ENCODE data around the gene PAXX.

PAXX gene

DNA sequence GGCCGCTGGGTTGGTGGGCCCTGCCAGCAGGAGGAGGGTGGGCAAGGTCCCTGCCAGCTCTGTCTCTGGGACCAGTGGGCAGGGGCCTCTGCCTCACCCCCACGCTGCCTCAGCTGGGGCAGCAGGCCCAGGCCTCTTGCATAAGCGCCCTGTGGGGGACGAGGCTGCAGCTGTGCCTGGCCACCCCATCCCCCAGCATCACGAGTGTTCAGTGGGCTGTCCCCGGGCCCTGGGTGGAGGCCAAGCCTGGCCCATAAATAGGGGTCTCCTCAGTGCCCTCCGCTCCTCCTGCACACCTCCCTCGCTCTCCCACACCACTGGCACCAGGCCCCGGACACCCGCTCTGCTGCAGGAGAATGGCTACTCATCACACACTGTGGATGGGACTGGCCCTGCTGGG lies 15.0 kb upstream of the PAXX start, which contains the start of gene PTGDS:
Gene PTGDS, plus strand, starts transcription at position 282 of the 400 bp plus-strand sequence. Its CDS starts 75 bp downstream, at position 357.
- peak within 1 kb of the TSS; percentile 68 for H3K4me3 ChIP-seq (ENCODE audit: low read length)

DNA sequence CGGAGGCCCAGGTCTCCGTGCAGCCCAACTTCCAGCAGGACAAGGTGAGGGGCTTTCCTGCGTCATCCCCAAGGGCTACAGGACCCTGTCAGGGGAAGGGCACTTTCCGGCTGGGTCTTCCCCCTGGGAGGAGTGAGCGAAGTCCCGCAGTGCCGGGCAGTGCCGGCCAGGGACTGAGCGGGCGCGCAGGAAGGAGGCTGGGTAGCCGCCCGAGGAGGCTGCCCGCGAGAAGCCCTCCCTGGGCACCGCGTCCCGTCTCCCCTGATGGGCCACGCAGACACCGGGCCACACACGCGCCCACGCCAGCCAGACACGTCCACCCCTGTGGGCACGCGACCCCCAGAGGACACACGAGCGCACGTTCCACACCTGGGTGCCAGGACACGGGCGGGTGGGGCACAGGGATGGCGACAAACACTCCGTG lies 14.6 kb upstream of the PAXX start:
- Histone ChIP-seq H3K9me3 (ENCODE audit: control insufficient read depth, insufficient read depth, low read length) (no peaks in the 10 kb centered on the region), H3K27ac (ENCODE audit: low read length) (no peak overlapping the region), H3K27me3 (ENCODE audit: control insufficient read depth, insufficient read depth, low read length) (no peaks in the 10 kb centered on the region), H3K4me1 (ENCODE audit: control insufficient read depth, insufficient read depth, low read length) (peaks cover 2% of the 10 kb centered on the region), H3K4me3 (ENCODE audit: low read length) (peak overlapping the region; percentile 68), H3K36me3 (ENCODE audit: control insufficient read depth, insufficient read depth, low read length) (no peaks in the 10 kb centered on the region)
- no peak for DNase-seq (ENCODE audit: low read depth, low spot score)
- no CpG with 5 or more reads among the region's 33 CpGs for WGBS (ENCODE audit: insufficient coverage, insufficient read length)

More for the DNA sequence above, 15.0 kb upstream of the PAXX start, which contains the start of gene PTGDS:
- Histone ChIP-seq H3K4me1 (ENCODE audit: control insufficient read depth, insufficient read depth, low read length) (peaks cover 2% of the 10 kb centered on the region), H3K9me3 (ENCODE audit: control insufficient read depth, insufficient read depth, low read length) (no peaks in the 10 kb centered on the region), H3K27ac (ENCODE audit: low read length) (no peak within 1 kb of the TSS), H3K27me3 (ENCODE audit: control insufficient read depth, insufficient read depth, low read length) (no peaks in the 10 kb centered on the region), H3K36me3 (ENCODE audit: control insufficient read depth, insufficient read depth, low read length) (no peaks in the 10 kb centered on the region)
- DNase-seq (ENCODE audit: low read depth, low spot score) = no peak
- WGBS (ENCODE audit: insufficient coverage, insufficient read length) = no CpG with 5 or more reads among the region's 10 CpGs

DNA sequence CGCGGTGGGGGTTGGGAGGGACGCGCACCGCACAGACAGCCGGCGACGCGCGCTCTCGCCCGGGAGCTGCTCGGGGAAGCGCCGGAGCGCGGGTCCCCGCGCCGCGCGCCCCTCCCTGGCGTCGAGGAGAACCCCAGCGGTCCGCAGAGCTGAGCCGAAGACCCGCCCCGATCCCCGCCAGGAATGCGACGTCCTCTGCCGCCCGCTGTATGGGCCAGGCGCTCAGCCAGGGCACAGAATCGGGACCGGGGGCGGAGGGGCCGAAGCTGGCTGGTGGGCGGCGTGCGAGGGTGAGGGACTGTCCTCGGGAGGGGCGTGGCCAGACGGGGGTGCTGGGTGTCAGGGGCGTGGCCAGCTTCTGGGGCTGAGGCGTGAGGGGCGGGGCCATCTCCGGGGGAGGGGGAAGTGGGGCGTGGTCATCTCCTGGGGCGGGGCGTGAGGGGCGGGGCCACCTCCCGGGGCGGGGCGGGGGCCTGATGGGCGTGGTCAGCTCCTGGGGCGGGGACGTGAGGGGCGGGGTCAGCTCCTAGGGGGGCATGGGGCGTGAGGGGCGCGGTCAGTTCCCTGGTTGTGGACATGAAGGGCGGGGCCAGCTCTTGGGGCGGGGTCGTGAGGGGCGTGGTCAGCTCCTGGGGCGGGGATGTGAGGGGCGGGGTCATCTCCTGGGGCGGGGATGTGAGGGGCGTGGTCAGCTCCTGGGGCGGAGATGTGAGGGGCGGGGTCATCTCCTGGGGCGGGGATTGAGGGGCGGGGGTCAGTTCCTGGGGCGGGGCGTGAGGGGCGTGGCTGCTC lies 14.0 kb upstream of the PAXX start:
- no peak overlapping the region for H3K27ac ChIP-seq (ENCODE audit: low read length)
- H3K27me3 ChIP-seq (ENCODE audit: control insufficient read depth, insufficient read depth, low read length) = no peaks in the 10 kb centered on the region
- no CpG with 5 or more reads among the region's 78 CpGs for WGBS (ENCODE audit: insufficient coverage, insufficient read length)
- H3K4me1 ChIP-seq (ENCODE audit: control insufficient read depth, insufficient read depth, low read length) = peaks cover 2% of the 10 kb centered on the region
- peak overlapping the region; percentile 68; the same call in 1 of the 2 replicates for H3K4me3 ChIP-seq (ENCODE audit: low read length)
- H3K36me3 ChIP-seq (ENCODE audit: control insufficient read depth, insufficient read depth, low read length) = no peaks in the 10 kb centered on the region
- no peak for DNase-seq (ENCODE audit: low read depth, low spot score)
- H3K9me3 ChIP-seq (ENCODE audit: control insufficient read depth, insufficient read depth, low read length) = no peaks in the 10 kb centered on the region

DNA sequence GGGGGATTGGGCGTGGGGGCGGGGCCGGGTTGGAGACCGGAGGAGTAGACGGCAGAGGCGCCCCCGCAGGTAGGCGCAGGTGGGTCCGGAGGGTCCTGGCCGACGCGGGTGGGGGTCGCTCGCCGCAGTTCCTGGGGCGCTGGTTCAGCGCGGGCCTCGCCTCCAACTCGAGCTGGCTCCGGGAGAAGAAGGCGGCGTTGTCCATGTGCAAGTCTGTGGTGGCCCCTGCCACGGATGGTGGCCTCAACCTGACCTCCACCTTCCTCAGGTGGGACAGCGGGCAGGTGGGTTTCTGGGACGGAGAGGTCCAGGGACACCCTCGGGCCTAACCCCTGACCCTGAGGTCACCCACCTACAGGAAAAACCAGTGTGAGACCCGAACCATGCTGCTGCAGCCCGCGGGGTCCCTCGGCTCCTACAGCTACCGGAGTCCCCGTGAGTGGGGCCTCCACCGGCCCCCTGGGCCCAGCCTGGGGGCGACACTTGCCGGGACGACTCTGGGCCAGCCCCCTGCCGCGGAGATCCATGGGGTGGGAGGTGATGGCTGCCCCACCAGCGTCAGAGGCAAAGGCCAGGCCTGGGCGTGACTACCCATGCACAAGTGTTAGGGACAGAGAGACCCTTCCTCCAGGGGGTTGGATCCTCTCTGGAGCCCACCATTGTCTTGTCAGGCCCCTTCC lies 13.2 kb upstream of the PAXX start:
- no peak for DNase-seq (ENCODE audit: low read depth, low spot score)
- Histone ChIP-seq H3K36me3 (ENCODE audit: control insufficient read depth, insufficient read depth, low read length) (no peaks in the 10 kb centered on the region), H3K27me3 (ENCODE audit: control insufficient read depth, insufficient read depth, low read length) (no peaks in the 10 kb centered on the region; the same call in 1 of the 2 replicates), H3K4me1 (ENCODE audit: control insufficient read depth, insufficient read depth, low read length) (peaks cover 2% of the 10 kb centered on the region), H3K9me3 (ENCODE audit: control insufficient read depth, insufficient read depth, low read length) (no peaks in the 10 kb centered on the region), H3K4me3 (ENCODE audit: low read length) (no peak overlapping the region), H3K27ac (ENCODE audit: low read length) (no peak overlapping the region)
- WGBS (ENCODE audit: insufficient coverage, insufficient read length) = no CpG with 5 or more reads among the region's 41 CpGs

DNA sequence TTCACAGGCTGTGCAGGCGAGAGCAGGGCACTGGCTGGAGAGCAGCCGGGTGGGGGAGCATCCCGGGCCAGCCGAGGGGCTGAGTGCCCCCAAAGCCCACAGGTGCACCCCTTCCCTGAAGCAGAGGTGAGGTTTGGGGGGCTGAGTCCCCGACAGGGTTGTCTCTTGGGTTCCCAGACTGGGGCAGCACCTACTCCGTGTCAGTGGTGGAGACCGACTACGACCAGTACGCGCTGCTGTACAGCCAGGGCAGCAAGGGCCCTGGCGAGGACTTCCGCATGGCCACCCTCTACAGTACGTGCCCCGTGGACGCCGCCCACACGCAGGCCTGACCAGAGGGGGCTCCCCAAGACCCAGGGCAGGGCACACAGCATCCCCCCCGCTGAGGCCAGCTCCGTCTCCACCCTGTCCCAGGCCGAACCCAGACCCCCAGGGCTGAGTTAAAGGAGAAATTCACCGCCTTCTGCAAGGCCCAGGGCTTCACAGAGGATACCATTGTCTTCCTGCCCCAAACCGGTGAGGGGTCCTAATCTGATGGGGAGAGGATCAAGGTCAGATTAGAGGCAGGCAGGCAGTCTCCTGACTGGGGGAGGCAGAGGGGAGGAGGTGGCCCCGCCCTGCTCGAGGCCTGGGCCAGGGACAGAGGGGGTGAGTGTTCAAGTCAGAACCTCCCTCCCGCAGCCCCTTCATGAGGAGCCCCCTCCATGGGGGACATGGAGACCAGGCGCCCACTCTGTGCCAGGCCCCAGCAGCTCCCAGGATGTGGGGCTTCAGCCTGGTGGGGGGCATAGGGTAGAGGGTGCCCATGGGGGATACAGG lies 12.2 kb upstream of the PAXX start:
- peaks cover 3% of the 10 kb centered on the region; the same call in 1 of the 2 replicates for H3K27me3 ChIP-seq (ENCODE audit: control insufficient read depth, insufficient read depth, low read length)
- H3K27ac ChIP-seq (ENCODE audit: low read length) = no peak overlapping the region
- no peak for DNase-seq (ENCODE audit: low read depth, low spot score)
- WGBS (ENCODE audit: insufficient coverage, insufficient read length) = no CpG with 5 or more reads among the region's 26 CpGs
- H3K4me1 ChIP-seq (ENCODE audit: control insufficient read depth, insufficient read depth, low read length) = peaks cover 2% of the 10 kb centered on the region
- no peaks in the 10 kb centered on the region for H3K9me3 ChIP-seq (ENCODE audit: control insufficient read depth, insufficient read depth, low read length)
- no peaks in the 10 kb centered on the region for H3K36me3 ChIP-seq (ENCODE audit: control insufficient read depth, insufficient read depth, low read length)
- H3K4me3 ChIP-seq (ENCODE audit: low read length) = no peak overlapping the region

DNA sequence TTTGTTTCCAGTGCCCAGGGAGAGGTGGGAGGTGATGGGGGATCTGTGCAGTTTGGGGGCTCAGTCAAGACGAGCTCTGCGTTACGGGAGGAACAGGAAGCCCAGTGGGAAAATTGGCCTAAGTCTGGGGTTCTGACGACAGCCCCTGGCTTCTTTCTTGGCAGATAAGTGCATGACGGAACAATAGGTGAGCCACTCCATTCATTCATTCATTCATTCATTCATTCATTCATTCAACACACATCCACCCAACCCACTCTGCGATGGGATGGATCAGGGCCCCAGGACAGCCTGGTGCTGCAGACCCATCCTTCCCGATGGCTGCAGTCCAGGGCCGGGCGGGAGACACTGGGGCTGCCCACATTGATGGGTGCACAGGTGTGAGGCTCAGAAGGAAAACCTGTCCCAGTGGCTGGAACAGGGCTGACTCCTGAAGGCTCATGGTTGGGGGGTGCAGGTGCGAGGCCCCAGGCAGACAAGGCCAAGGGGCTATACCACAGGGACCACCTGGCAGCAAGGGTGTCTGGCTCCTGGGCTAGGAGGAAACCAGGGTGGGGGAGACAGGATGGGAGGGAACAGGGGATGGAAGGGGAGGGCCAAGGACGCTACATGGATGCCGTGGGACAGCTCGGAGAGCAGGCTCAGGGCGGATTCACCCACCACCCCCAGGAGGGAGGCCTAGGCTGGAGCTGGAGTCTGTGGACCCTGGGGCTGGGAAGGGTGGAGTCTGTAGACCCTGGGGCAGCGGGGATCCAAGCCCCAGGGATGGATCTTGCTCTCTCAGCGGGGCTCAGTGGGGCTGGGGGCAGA lies 11.3 kb upstream of the PAXX start:
- H3K27ac ChIP-seq (ENCODE audit: low read length) = no peak overlapping the region
- H3K27me3 ChIP-seq (ENCODE audit: control insufficient read depth, insufficient read depth, low read length) = peaks cover 4% of the 10 kb centered on the region; the same call in 1 of the 2 replicates
- no peak for DNase-seq (ENCODE audit: low read depth, low spot score)
- no peaks in the 10 kb centered on the region for H3K36me3 ChIP-seq (ENCODE audit: control insufficient read depth, insufficient read depth, low read length)
- no CpG with 5 or more reads among the region's 16 CpGs for WGBS (ENCODE audit: insufficient coverage, insufficient read length)
- no peaks in the 10 kb centered on the region for H3K9me3 ChIP-seq (ENCODE audit: control insufficient read depth, insufficient read depth, low read length)
- H3K4me3 ChIP-seq (ENCODE audit: low read length) = no peak overlapping the region
- peaks cover 2% of the 10 kb centered on the region for H3K4me1 ChIP-seq (ENCODE audit: control insufficient read depth, insufficient read depth, low read length)

DNA sequence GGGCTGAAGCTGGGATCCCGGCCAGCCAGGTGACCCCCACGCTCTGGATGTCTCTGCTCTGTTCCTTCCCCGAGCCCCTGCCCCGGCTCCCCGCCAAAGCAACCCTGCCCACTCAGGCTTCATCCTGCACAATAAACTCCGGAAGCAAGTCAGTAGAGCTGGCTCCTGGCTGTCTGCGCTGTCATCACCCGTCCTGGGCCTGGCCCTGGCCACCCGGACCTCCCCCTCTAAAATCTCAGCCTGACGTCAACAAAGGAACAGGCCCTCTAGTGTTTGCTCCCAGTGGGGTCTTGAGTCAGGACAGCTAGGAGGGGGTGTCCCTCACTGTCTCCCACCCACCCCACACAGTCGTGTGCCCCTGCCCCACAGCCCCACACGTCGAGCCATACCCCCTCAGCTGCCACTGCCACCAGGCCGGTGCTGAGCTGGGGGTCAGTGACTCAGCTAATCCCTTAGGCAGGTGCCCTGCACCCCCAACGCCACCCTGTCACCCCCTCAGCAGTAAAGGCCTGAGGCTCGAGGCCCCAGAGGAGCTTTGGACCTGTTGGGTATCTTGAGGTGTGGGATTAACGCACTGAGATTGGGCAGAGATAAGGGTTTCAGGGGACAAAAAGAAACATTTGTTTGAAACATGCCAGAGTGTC lies 10.5 kb upstream of the PAXX start:
- Histone ChIP-seq H3K27ac (ENCODE audit: low read length) (no peak overlapping the region), H3K4me1 (ENCODE audit: control insufficient read depth, insufficient read depth, low read length) (peaks cover 2% of the 10 kb centered on the region), H3K27me3 (ENCODE audit: control insufficient read depth, insufficient read depth, low read length) (peaks cover 8% of the 10 kb centered on the region; the same call in 1 of the 2 replicates), H3K9me3 (ENCODE audit: control insufficient read depth, insufficient read depth, low read length) (no peaks in the 10 kb centered on the region), H3K36me3 (ENCODE audit: control insufficient read depth, insufficient read depth, low read length) (no peaks in the 10 kb centered on the region), H3K4me3 (ENCODE audit: low read length) (no peak overlapping the region)
- no CpG with 5 or more reads among the region's 17 CpGs for WGBS (ENCODE audit: insufficient coverage, insufficient read length)
- no peak for DNase-seq (ENCODE audit: low read depth, low spot score)

DNA sequence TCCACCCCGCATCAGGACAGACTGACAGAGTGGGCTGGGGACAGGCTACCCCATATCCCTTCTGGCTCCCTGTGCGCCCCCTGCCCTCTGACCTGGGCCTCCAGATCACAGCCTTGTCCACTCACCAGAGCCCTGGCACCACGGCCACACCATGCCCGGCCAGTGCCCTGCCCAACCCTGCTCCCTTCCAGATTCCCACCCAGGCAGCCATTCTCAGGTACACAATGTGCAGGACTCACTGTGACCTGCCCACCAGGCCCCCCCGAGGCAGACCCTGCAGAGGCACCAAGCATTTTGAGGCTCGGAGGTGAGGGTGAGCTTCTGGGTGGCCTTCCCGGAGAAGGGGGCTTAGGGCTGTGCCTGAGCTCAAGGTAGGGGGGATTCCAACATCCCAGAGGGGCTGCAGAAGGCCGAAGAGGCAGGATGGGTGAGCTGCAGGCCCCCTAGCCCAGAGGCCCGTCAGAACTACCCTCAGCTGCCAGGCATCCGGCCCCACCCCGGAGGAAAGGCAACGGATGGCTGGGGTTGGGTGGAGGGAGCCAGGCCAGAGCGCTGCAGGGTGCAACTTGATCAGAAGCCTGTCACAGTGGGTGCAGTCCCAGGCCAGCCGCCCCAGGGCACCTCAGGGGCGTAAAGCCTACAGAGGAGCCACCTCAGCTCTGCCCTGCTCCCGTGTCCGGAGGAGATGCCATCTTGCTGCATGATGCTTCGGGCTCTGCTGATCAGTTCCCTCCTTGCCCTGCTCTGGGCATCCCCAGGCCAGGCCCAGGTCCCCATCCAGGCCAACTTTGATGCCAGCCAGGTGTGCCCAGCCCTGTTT lies 9.8 kb upstream of the PAXX start, which contains the start of gene LCNL1:
Gene LCNL1, plus strand, starts transcription at position 762 of the 820 bp plus-strand sequence. CDS start 594 bp downstream, outside the sequence.
- peaks cover 2% of the 10 kb centered on the region for H3K4me1 ChIP-seq (ENCODE audit: control insufficient read depth, insufficient read depth, low read length)
- H3K27me3 ChIP-seq (ENCODE audit: control insufficient read depth, insufficient read depth, low read length) = peaks cover 8% of the 10 kb centered on the region; the same call in 1 of the 2 replicates
- WGBS (ENCODE audit: insufficient coverage, insufficient read length) = no CpG with 5 or more reads among the region's 18 CpGs
- no peaks in the 10 kb centered on the region for H3K36me3 ChIP-seq (ENCODE audit: control insufficient read depth, insufficient read depth, low read length)
- no peaks in the 10 kb centered on the region for H3K9me3 ChIP-seq (ENCODE audit: control insufficient read depth, insufficient read depth, low read length)
- no peak within 1 kb of the TSS for H3K4me3 ChIP-seq (ENCODE audit: low read length)
- no peak within 1 kb of the TSS for H3K27ac ChIP-seq (ENCODE audit: low read length)
- DNase-seq (ENCODE audit: low read depth, low spot score) = no peak

DNA sequence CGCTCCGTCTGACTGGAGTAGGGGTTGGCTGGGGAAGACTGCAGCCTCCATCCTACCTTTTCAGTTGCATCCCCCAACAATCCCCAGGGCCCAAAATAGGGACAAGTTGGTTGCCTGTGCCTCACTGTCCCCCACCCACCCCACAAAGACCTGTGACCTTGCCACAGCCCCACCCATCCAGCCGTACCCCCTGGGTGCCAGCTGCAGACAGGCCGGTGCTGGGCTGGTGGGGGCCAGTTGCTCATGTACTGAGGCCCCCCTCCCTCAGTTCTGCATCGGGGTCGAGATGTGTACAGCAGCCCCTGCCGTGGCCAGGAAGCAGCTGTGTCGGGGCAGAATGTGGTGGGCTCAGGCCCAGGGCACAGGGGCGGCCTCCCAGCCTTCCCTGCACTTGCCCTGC lies 9.1 kb upstream of the PAXX start:
- no peaks in the 10 kb centered on the region for H3K36me3 ChIP-seq (ENCODE audit: control insufficient read depth, insufficient read depth, low read length)
- no peak overlapping the region for H3K27ac ChIP-seq (ENCODE audit: low read length)
- no CpG with 5 or more reads among the region's 9 CpGs for WGBS (ENCODE audit: insufficient coverage, insufficient read length)

More for the DNA sequence above, 9.1 kb upstream of the PAXX start:
- H3K9me3 ChIP-seq (ENCODE audit: control insufficient read depth, insufficient read depth, low read length) = no peaks in the 10 kb centered on the region
- DNase-seq (ENCODE audit: low read depth, low spot score) = no peak
- no peaks in the 10 kb centered on the region; the same call in 1 of the 2 replicates for H3K4me1 ChIP-seq (ENCODE audit: control insufficient read depth, insufficient read depth, low read length)
- peaks cover 8% of the 10 kb centered on the region; the same call in 1 of the 2 replicates for H3K27me3 ChIP-seq (ENCODE audit: control insufficient read depth, insufficient read depth, low read length)
- H3K4me3 ChIP-seq (ENCODE audit: low read length) = no peak overlapping the region
